ENCODE measurements around the gene CILP. TPM values are rescaled to one million over a fixed set of nuclear protein-coding genes. Genes with fewer than 3 reads are reported as not detected.

The CILP gene
- total RNA-seq, 2 experiments from 2014 or later, result 0.06 TPM; not detected in 1

- CTCF ChIA-PET (ENCODE audit: unreplicated experiment), result no interaction called here
- Histone ChIP-seq H3K36me3 (ENCODE audit: insufficient read depth, low read length) (no peaks in the 10 kb centered on the region), H3K9me3 (ENCODE audit: low read length) (no peaks in the 10 kb centered on the region), H3K4me1 (ENCODE audit: insufficient read depth, low read length, poor library complexity, severe bottlenecking) (no peaks in the 10 kb centered on the region), H3K27ac (ENCODE audit: low read depth, low read length, poor library complexity, severe bottlenecking) (no peak overlapping the region), H3K9me2 (ENCODE audit: insufficient read depth, low read length) (no peaks in the 10 kb centered on the region), H4K20me1 (ENCODE audit: insufficient read depth, low read length) (no peaks in the 10 kb centered on the region), H3K4me2 (ENCODE audit: low read length) (no peak overlapping the region), H3K79me2 (ENCODE audit: insufficient read depth, low read depth, low read length) (no peaks in the 10 kb centered on the region), H3K4me3 (ENCODE audit: low read depth, low read length, poor library complexity, severe bottlenecking) (no peak overlapping the region), H2AFZ (ENCODE audit: low read length) (no peak overlapping the region)
- no TSS peak for BruUV-seq (replicated peaks)
- intact Hi-C loops (cut with micrococcal nuclease; ENCODE audit: unreplicated experiment), result no loop called here
- POLR2A ChIA-PET, result interaction anchor here (0.5 to 1.3 kb wide), 7 partner anchors 9 to 706 kb away, joined by 3 to 6 read pairs (median 5); no protein-coding TSS in a partner anchor
- TF ChIP-seq EZH2phosphoT487 (IDR thresholded peaks at IDR 0.05; ENCODE audit: borderline replicate concordance, low read depth, low read length) (no peak), CTCF (conservative IDR thresholded peaks at IDR 0.05; ENCODE audit: low read length) (no peak)
- DNase-seq (ENCODE audit: low spot score), result no peak
These were observed 2.6 kb downstream of the CILP start for GRCh38 chr15:65208647-65209046.

GRCh38 chr15:65207280-65207840 lies 3.9 kb downstream of the CILP start:
- no peak for DNase-seq (ENCODE audit: low spot score)
- intact Hi-C loops (cut with micrococcal nuclease; ENCODE audit: unreplicated experiment), result no loop called here
- Histone ChIP-seq H3K4me3 (ENCODE audit: low read depth, low read length, poor library complexity, severe bottlenecking) (no peak overlapping the region), H3K9me3 (ENCODE audit: low read length) (no peaks in the 10 kb centered on the region), H4K20me1 (ENCODE audit: insufficient read depth, low read length) (no peaks in the 10 kb centered on the region), H3K36me3 (ENCODE audit: insufficient read depth, low read length) (no peaks in the 10 kb centered on the region), H3K9me2 (ENCODE audit: insufficient read depth, low read length) (no peaks in the 10 kb centered on the region), H3K27ac (ENCODE audit: low read depth, low read length, poor library complexity, severe bottlenecking) (no peak overlapping the region), H3K4me2 (ENCODE audit: low read length) (no peak overlapping the region), H3K4me1 (ENCODE audit: insufficient read depth, low read length, poor library complexity, severe bottlenecking) (no peaks in the 10 kb centered on the region), H2AFZ (ENCODE audit: low read length) (no peak overlapping the region), H3K79me2 (ENCODE audit: insufficient read depth, low read depth, low read length) (no peaks in the 10 kb centered on the region)
- ChIA-PET POLR2A (interaction anchor here (0.6 to 1.3 kb wide), 4 partner anchors 8 to 416 kb away, joined by 3 to 6 read pairs (median 4); no protein-coding TSS in a partner anchor), CTCF (ENCODE audit: unreplicated experiment) (interaction anchor here (0.6 kb wide), 1 partner anchor 79 kb away, joined by 3 read pairs; the partner anchor contains the start of gene PARP16)
- BruUV-seq (replicated peaks), result no TSS peak
- TF ChIP-seq CTCF (conservative IDR thresholded peaks at IDR 0.05; ENCODE audit: low read length) (no peak), EZH2phosphoT487 (IDR thresholded peaks at IDR 0.05; ENCODE audit: borderline replicate concordance, low read depth, low read length) (no peak)

GRCh38 chr15:65206750-65207149 lies 4.5 kb downstream of the CILP start:
- Histone ChIP-seq H2AFZ (ENCODE audit: low read length) (no peak overlapping the region), H3K4me1 (ENCODE audit: insufficient read depth, low read length, poor library complexity, severe bottlenecking) (no peaks in the 10 kb centered on the region), H3K27ac (ENCODE audit: low read depth, low read length, poor library complexity, severe bottlenecking) (no peak overlapping the region), H3K79me2 (ENCODE audit: insufficient read depth, low read depth, low read length) (no peaks in the 10 kb centered on the region), H3K4me3 (ENCODE audit: low read depth, low read length, poor library complexity, severe bottlenecking) (no peak overlapping the region), H4K20me1 (ENCODE audit: insufficient read depth, low read length) (no peaks in the 10 kb centered on the region), H3K4me2 (ENCODE audit: low read length) (no peak overlapping the region), H3K9me3 (ENCODE audit: low read length) (no peaks in the 10 kb centered on the region), H3K36me3 (ENCODE audit: insufficient read depth, low read length) (no peaks in the 10 kb centered on the region), H3K9me2 (ENCODE audit: insufficient read depth, low read length) (no peaks in the 10 kb centered on the region)
- DNase-seq (ENCODE audit: low spot score), result no peak
- intact Hi-C loops (cut with micrococcal nuclease; ENCODE audit: unreplicated experiment), result no loop called here
- BruUV-seq (replicated peaks), result no TSS peak
- ChIA-PET POLR2A (no interaction called here), CTCF (ENCODE audit: unreplicated experiment) (no interaction called here)
- TF ChIP-seq EZH2phosphoT487 (IDR thresholded peaks at IDR 0.05; ENCODE audit: borderline replicate concordance, low read depth, low read length) (no peak), CTCF (conservative IDR thresholded peaks at IDR 0.05; ENCODE audit: low read length) (no peak)

All from OCI-LY7 (cell line).